Effector CD4-positive, alpha-beta T cell (primary cell): ENCODE data around the gene SMIM41.
"Not testable (repeated sequence)": the region's sequence is repeated elsewhere in the genome, so short reads cannot be mapped to it uniquely, and the experiment has no call there.

Experiments
- DNase-seq: peaks from one replicate; pipeline ENCODE4 v3.0.0-alpha.2; 2020

SMIM41 gene

GRCh38 chr12:52085682-52086180 is 6.2 kb downstream of the SMIM41 start:
- DNase-seq = no peak

GRCh38 chr12:52086366-52086765 is 6.9 kb downstream of the SMIM41 start:
- no peak for DNase-seq

- DNase-seq = no peak
Measured at GRCh38 chr12:52086944-52087835, 7.7 kb downstream of the SMIM41 start.

GRCh38 chr12:52087961-52088820 is 8.7 kb downstream of the SMIM41 start:
- DNase-seq = no peak

- no peak for DNase-seq
Measured at GRCh38 chr12:52089491-52089890, 10.0 kb downstream of the SMIM41 start.

- no peak for DNase-seq
Measured at GRCh38 chr12:52090291-52090690, 10.8 kb downstream of the SMIM41 start.

- DNase-seq = no peak
Measured at GRCh38 chr12:52091061-52091460, 11.6 kb downstream of the SMIM41 start.

GRCh38 chr12:52091869-52092268 is 12.4 kb downstream of the SMIM41 start:
- DNase-seq = no peak

- no peak for DNase-seq
Measured at GRCh38 chr12:52093346-52093745, 13.8 kb downstream of the SMIM41 start.

GRCh38 chr12:52096332-52097044 is 17.0 kb downstream of the SMIM41 start:
- no peak for DNase-seq

GRCh38 chr12:52097045-52097666 is 17.7 kb downstream of the SMIM41 start:
- DNase-seq = no peak

- DNase-seq = not testable (repeated sequence)
Measured at GRCh38 chr12:52104431-52105089, 25.1 kb downstream of the SMIM41 start.

- peak; percentile 50 for DNase-seq
Measured at GRCh38 chr12:52116222-52117125, 37.0 kb downstream of the SMIM41 start.

GRCh38 chr12:52117806-52118475 is 38.4 kb downstream of the SMIM41 start:
- not testable (repeated sequence) for DNase-seq

- DNase-seq = no peak
Measured at GRCh38 chr12:52119398-52120254, 40.1 kb downstream of the SMIM41 start.

- DNase-seq = no peak
Measured at GRCh38 chr12:52120951-52121823, 41.7 kb downstream of the SMIM41 start.

GRCh38 chr12:52121824-52122539 is 42.5 kb downstream of the SMIM41 start:
- peak; percentile 49 for DNase-seq
